Measurements from ENCODE around the gene ZBTB18.

The ZBTB18 gene

DNA sequence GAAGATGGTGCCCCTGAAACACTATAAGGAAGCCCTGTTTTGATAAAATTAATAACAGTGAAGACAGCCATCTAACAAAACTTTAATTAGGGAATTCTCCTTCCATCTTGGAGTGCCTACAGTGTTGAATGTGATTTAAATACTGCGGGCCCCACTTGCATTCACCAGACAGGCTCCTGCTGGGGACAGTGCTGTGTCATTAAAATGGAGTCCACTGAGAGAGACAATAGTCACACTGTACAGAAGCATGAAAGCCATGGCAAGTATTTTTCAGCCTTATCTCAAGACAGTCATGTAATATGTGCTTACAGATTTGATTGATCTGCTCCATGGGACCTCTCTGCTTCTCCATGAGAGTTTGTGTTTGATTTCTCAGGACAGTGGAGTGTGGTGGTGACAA, 29.7 kb upstream of the ZBTB18 start:
- in situ Hi-C loops (cut with HindIII; ENCODE audit: low sequenced_read_pairs), result no loop called here
- DNase-seq (ENCODE audit: low read depth, low spot score), result no peak
- TF ChIP-seq, protein P1, sequence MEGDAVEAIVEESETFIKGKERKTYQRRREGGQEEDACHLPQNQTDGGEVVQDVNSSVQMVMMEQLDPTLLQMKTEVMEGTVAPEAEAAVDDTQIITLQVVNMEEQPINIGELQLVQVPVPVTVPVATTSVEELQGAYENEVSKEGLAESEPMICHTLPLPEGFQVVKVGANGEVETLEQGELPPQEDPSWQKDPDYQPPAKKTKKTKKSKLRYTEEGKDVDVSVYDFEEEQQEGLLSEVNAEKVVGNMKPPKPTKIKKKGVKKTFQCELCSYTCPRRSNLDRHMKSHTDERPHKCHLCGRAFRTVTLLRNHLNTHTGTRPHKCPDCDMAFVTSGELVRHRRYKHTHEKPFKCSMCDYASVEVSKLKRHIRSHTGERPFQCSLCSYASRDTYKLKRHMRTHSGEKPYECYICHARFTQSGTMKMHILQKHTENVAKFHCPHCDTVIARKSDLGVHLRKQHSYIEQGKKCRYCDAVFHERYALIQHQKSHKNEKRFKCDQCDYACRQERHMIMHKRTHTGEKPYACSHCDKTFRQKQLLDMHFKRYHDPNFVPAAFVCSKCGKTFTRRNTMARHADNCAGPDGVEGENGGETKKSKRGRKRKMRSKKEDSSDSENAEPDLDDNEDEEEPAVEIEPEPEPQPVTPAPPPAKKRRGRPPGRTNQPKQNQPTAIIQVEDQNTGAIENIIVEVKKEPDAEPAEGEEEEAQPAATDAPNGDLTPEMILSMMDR (IDR thresholded peaks at IDR 0.05; ENCODE audit: low read depth, low read length), result no peak
- no peak overlapping the region for H3K4me3 ChIP-seq (ENCODE audit: low read depth, low read length)

DNA sequence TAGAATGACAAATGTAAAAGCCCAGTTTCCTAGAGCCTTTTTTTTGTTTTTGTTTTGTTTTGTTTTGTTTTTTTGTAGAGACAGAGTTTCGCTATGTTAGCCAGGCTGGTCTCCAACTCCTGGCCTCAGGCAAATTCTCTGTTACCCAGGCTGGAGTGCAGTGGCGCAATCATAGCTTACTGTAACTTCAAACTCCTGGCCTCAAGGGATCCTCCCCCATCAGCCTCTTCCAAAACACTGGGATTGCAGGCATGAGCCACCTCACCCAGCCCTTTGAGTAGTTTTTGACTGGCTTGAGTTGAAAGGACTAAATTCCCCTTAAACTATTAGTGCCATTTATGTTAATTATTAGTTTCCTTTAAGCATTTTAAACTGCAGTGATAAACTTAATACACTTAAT, 28.8 kb upstream of the ZBTB18 start:
- in situ Hi-C loops (cut with HindIII; ENCODE audit: low sequenced_read_pairs), result no loop called here
- DNase-seq (ENCODE audit: low read depth, low spot score), result no peak
- TF ChIP-seq, protein P1 (IDR thresholded peaks at IDR 0.05; ENCODE audit: low read depth, low read length), result no peak
- no peak overlapping the region for H3K4me3 ChIP-seq (ENCODE audit: low read depth, low read length)

DNA sequence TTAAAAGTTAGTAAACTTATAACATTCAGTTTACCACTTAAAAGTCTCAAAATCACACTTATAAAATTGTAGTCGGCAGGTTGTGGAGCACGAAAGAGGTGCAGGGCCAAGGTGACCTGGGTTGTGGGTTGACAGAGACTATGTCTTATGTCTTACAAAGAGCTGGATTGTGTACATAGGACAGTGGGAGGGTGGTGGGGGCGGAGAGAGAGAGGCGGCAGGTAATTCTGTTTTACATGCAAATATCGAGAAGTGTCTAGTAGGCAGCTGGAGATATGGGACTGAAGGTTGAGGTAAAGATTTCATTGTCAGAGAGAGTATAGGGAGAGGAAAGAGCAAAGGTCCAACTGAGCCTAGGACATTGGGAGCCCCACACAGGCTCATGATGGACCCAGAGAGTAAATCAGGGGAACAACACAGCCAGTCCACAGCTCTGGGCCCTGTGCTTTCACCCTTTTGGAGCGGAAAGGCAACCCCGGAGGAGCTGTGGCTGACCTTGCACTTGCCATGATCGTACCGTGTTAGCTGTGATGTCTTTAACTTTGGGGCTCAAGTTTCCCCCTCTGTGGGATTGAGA, 28.1 kb upstream of the ZBTB18 start:
- H3K4me3 ChIP-seq (ENCODE audit: low read depth, low read length), result no peak overlapping the region
- in situ Hi-C loops (cut with HindIII; ENCODE audit: low sequenced_read_pairs), result no loop called here
- TF ChIP-seq, protein P1 (IDR thresholded peaks at IDR 0.05; ENCODE audit: low read depth, low read length), result no peak
- DNase-seq (ENCODE audit: low read depth, low spot score), result no peak

DNA sequence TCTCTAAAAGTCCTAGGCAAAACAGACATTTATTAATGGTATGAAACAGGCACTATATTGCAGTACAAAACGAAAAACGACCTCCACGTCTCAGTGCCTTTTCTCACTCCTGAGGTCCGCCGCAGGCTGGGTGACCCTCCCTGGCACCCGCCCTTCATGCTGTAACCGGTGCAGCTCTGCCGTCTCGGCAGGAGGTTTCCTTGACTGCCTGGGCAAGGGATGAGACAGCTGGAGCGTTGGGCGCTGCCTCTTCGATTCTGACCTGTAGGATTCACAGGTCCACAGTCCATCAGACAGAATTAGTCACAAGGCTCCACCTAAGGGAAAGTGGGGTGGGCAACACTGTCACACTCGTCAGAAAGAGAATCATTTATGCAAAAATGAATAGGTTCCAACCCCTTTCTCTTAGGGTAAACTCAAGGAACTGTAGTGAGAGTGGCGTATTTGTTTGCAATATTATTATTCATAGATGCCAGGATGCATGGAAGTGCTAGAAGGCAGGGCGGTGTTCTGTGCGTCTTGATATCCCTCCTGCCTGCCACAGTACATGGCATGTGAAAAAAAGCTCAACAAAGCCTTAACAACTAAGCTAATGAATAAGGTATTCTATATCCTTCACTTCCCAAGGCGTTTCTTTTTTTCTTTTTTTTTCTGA, 23.5 kb upstream of the ZBTB18 start:
- no peak overlapping the region for H3K4me3 ChIP-seq (ENCODE audit: low read depth, low read length)
- no peak for DNase-seq (ENCODE audit: low read depth, low spot score)
- TF ChIP-seq, protein P1 (IDR thresholded peaks at IDR 0.05; ENCODE audit: low read depth, low read length), result no peak
- in situ Hi-C loops (cut with HindIII; ENCODE audit: low sequenced_read_pairs), result no loop called here

DNA sequence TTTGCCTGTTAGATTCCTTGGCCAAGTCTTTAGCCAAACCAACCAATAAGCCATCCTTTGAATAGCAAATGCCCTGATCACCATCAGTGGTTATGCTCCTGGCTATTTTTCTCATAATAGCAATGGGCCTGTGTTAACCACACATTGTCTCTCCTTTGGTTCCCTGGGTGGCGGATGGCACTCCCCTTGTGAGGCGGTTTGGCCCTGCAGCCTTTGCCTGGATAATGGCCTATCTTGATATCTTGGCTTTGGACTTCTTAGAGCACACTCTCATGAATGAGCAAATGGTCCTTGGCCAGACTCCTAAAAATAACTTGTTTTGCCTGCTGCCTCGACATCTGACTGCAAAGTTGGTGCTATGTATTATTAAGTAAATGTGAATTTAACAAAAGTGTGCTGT, 22.4 kb upstream of the ZBTB18 start:
- TF ChIP-seq, protein P1 (IDR thresholded peaks at IDR 0.05; ENCODE audit: low read depth, low read length), result no peak
- no peak overlapping the region for H3K4me3 ChIP-seq (ENCODE audit: low read depth, low read length)
- in situ Hi-C loops (cut with HindIII; ENCODE audit: low sequenced_read_pairs), result no loop called here
- DNase-seq (ENCODE audit: low read depth, low spot score), result no peak

DNA sequence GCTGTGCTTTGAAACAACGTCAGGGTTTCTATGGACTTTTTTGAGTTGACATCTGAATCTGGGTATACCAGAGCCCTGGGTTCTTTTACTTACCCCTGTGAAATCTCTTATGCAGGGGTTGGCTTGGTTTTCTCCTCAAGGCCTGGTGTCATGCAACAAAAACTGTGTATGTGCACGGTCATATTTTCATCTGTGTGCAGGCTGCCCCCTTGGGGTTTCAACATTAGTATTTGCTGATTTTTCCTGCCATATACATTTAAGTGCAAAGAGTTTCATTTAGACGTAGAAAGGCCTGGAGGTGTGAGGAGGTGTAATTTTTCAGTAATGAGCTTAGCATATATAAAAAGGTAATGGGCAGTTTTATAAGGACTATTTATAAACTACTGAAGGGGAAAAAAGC, 22.0 kb upstream of the ZBTB18 start:
- in situ Hi-C loops (cut with HindIII; ENCODE audit: low sequenced_read_pairs), result no loop called here
- H3K4me3 ChIP-seq (ENCODE audit: low read depth, low read length), result no peak overlapping the region
- no peak for DNase-seq (ENCODE audit: low read depth, low spot score)
- TF ChIP-seq, protein P1 (IDR thresholded peaks at IDR 0.05; ENCODE audit: low read depth, low read length), result no peak

Data from astrocyte of the spinal cord (primary cell).